HS-27A (cell line): Measurements from ENCODE around the gene APBA2.

Source experiments
- DNase-seq: peaks from one replicate; pipeline ENCODE4 v3.0.0-alpha.2; 2012; ENCODE audit warnings: low read depth, missing footprints

APBA2 gene

GRCh38 chr15:29120593-29121368, 235.0 kb downstream of the APBA2 start:
- no peak for DNase-seq

GRCh38 chr15:29121369-29121656, 235.5 kb downstream of the APBA2 start:
- DNase-seq, result no peak

- DNase-seq, result no peak
Observed at GRCh38 chr15:29121907-29122306, 236.1 kb downstream of the APBA2 start.

- no peak for DNase-seq
Observed at GRCh38 chr15:29122506-29122905, 236.7 kb downstream of the APBA2 start.

GRCh38 chr15:29123171-29123570, 237.4 kb downstream of the APBA2 start:
- no peak for DNase-seq

- no peak for DNase-seq
Observed at GRCh38 chr15:29123991-29124390, 238.2 kb downstream of the APBA2 start.

- DNase-seq, result no peak
Observed at GRCh38 chr15:29124581-29125381, 239.0 kb downstream of the APBA2 start.

GRCh38 chr15:29125382-29126207, 239.8 kb downstream of the APBA2 start:
- no peak for DNase-seq

GRCh38 chr15:29126208-29126536, 240.4 kb downstream of the APBA2 start:
- DNase-seq, result no peak

GRCh38 chr15:29126821-29127461, 241.2 kb downstream of the APBA2 start:
- DNase-seq, result no peak

GRCh38 chr15:29127506-29128430, 242.0 kb downstream of the APBA2 start:
- no peak for DNase-seq

GRCh38 chr15:29128671-29129070, 242.9 kb downstream of the APBA2 start:
- DNase-seq, result no peak

- DNase-seq, result no peak
Observed at GRCh38 chr15:29129221-29129620, 243.4 kb downstream of the APBA2 start.

GRCh38 chr15:29129926-29130325, 244.2 kb downstream of the APBA2 start:
- no peak for DNase-seq

GRCh38 chr15:29130476-29130875, 244.7 kb downstream of the APBA2 start:
- no peak for DNase-seq

- no peak for DNase-seq
Observed at GRCh38 chr15:29130951-29131839, 245.4 kb downstream of the APBA2 start.

GRCh38 chr15:29131840-29132420, 246.2 kb downstream of the APBA2 start:
- DNase-seq, result no peak

GRCh38 chr15:29132735-29133181, 247.0 kb downstream of the APBA2 start:
- DNase-seq, result no peak

- DNase-seq, result no peak
Observed at GRCh38 chr15:29133321-29133720, 247.5 kb downstream of the APBA2 start.

GRCh38 chr15:29133791-29134190, 248.0 kb downstream of the APBA2 start:
- no peak for DNase-seq
